ENCODE measurements around the gene CXorf58.
"Not testable (repeated sequence)": the region's sequence is repeated elsewhere in the genome, so short reads cannot be mapped to it uniquely, and the experiment has no call there.

GRCh38 chrX:23894993-23895392 is 12.8 kb upstream of the CXorf58 start:
- TF ChIP-seq CTCF (conservative IDR thresholded peaks at IDR 0.05); ZFX (IDR thresholded peaks at IDR 0.05): not testable (repeated sequence)
